D721Med (cell line): ENCODE measurements around the gene SUMF1.
"Not testable (repeated sequence)": the region's sequence is repeated elsewhere in the genome, so short reads cannot be mapped to it uniquely, and the experiment has no call there.

Experiments used
- DNase-seq: peaks from one replicate; pipeline ENCODE4 v3.0.0; 2011; ENCODE audit warnings: low spot score; ENCODE audit not compliant: insufficient read length
- FAIRE-seq: peaks from 2 replicates; lab custom pipeline; 2011; peaks lifted over from hg19 to GRCh38; lab: Jason Lieb, UNC
- CTCF ChIP-seq: IDR thresholded peaks from 2 replicates; pipeline ENCODE4 v1.5.1; 2012; ENCODE audit warnings: mild to moderate bottlenecking, control low read depth; ENCODE audit not compliant: insufficient read depth; ENCODE audit errors: missing control alignments

The SUMF1 gene

GRCh38 chr3:4332991-4333390, 134.1 kb downstream of the SUMF1 start:
- FAIRE-seq (no peak), DNase-seq (no peak)
- no peak for TF ChIP-seq CTCF

- DNase-seq, result no peak
- no peak for TF ChIP-seq CTCF
- no peak for FAIRE-seq
Measured at GRCh38 chr3:4332574-4332973, 134.5 kb downstream of the SUMF1 start.

- DNase-seq (no peak), FAIRE-seq (no peak)
- TF ChIP-seq CTCF, result no peak
Measured at GRCh38 chr3:4332111-4332510, 135.0 kb downstream of the SUMF1 start.

GRCh38 chr3:4329806-4330205, 137.3 kb downstream of the SUMF1 start:
- not testable (repeated sequence) for DNase-seq, FAIRE-seq

- no peak for TF ChIP-seq CTCF
- no peak for FAIRE-seq
- DNase-seq, result no peak
Measured at GRCh38 chr3:4326868-4327267, 140.2 kb downstream of the SUMF1 start.

- no peak for DNase-seq
- FAIRE-seq, result no peak
- TF ChIP-seq CTCF, result no peak
Measured at GRCh38 chr3:4323246-4324027, 143.6 kb downstream of the SUMF1 start.

GRCh38 chr3:4322635-4323034, 144.4 kb downstream of the SUMF1 start:
- no peak for FAIRE-seq
- DNase-seq, result no peak

More at GRCh38 chr3:4322635-4323034, 144.4 kb downstream of the SUMF1 start:
- no peak for TF ChIP-seq CTCF
